GM12891 (cell line): ENCODE data around the gene SLC1A2.
A peak's percentile ranks its signal among the peaks of the same experiment; 100 is the strongest.

Experiments
- DNase-seq: peaks from one replicate; pipeline ENCODE4 v3.0.0; 2011; ENCODE audit warnings: low spot score; ENCODE audit not compliant: insufficient read length
- FAIRE-seq: peaks from 2 replicates; lab custom pipeline; 2011; peaks lifted over from hg19 to GRCh38; lab: Jason Lieb, UNC
- PAX5 ChIP-seq: IDR thresholded peaks from 2 replicates; pipeline ENCODE4 v1.6.1; 2011; ENCODE audit warnings: low read length, moderate library complexity, mild to moderate bottlenecking; ENCODE audit not compliant: insufficient read depth, severe bottlenecking
- POLR2A ChIP-seq: IDR thresholded peaks from 2 replicates; pipeline ENCODE4 v1.6.1; 2011; ENCODE audit warnings: low read depth, low read length, control low read depth
- POLR2AphosphoS5 ChIP-seq: IDR thresholded peaks from 2 replicates; pipeline ENCODE4 v1.6.1; 2011; ENCODE audit warnings: low read depth, low read length, control low read depth
- TAF1 ChIP-seq: IDR thresholded peaks from 2 replicates; pipeline ENCODE4 v1.6.1; 2011; ENCODE audit warnings: low read depth, low read length, control low read depth

Gene SLC1A2

DNA sequence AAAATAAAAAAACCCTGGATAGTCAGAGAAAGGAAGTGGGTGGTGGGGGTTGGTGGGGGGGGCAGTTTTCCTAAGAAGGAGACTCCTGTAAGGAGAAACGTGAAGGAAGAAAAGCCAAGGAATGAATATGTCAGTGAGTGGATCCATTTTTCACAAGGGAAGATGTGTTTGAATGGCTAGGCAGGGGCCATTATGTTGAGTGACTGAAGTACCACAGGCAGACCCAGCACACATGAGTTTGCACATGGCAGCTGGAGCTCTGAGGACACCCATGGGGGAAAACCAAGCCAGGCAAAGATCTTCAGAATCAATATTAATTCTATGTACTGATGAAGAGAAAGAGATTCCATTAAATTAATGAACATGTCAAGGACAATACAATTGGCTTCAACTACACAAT is 212.7 kb downstream of the SLC1A2 start:
- TF ChIP-seq POLR2AphosphoS5 (peak; percentile 83), TAF1 (no peak)
- no peak for FAIRE-seq
- no peak for DNase-seq

DNA sequence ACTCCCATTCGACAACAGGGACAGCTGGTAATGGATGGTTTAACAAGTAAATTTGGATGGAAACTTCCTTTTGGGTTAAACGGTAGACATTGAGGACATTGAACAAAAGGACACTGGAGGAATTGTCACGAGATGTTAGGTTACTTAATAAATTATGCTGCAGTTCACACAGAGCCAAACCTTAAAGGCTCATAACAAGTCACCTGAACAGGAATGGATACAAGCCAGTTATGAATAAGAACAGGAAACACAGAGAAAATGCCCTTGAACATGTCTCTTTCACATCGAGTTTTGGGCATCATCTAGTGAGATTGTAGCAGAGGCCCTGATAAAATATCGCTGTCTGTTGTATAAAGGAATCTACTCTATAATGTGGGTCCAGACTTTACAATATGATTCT is 214.7 kb downstream of the SLC1A2 start:
- DNase-seq (no peak), FAIRE-seq (no peak)
- TF ChIP-seq PAX5 (no peak), POLR2A (0 out of 2 replicates have a peak, but pooled peaks have one; percentile 17)
